Measurements from ENCODE around the gene DGCR8. TPM values are rescaled to one million over a fixed set of nuclear protein-coding genes. Genes with fewer than 3 reads are reported as not detected.

The DGCR8 gene
- total and polyA plus RNA-seq, 4 donors: 13.2 to 38.4 (median 26.2) TPM

- Histone ChIP-seq H3K4me3 (no peak overlapping the region), H3K36me3 (ENCODE audit: control insufficient read depth in 4 of 4, insufficient read depth in 4 of 4, low read length in 4 of 4) (peaks cover 7 to 79% (median 29%) of the 10 kb centered on the region in 4 donors), H3K9ac (ENCODE audit: insufficient read depth in 1 of 2, low read length in 2 of 2) (no peak overlapping the region), H3K27ac (ENCODE audit: low read depth in 1 of 2, low read length in 1 of 2) (no peak overlapping the region), H3K27me3 (ENCODE audit: control insufficient read depth in 3 of 3, insufficient read depth in 3 of 3, low read length in 2 of 3) (no peaks in the 10 kb centered on the region), H3K4me1 (ENCODE audit: control insufficient read depth in 5 of 5, insufficient read depth in 5 of 5, low read length in 5 of 5) (peaks cover 0 to 7% (median 0%) of the 10 kb centered on the region in 5 donors), H3K9me3 (ENCODE audit: control insufficient read depth in 4 of 4, insufficient read depth in 3 of 4, low read length in 3 of 4) (no peaks in the 10 kb centered on the region)
- 65 to 66% methylated on average over 14 of the region's 14 CpGs for WGBS, 2 donors
- ATAC-seq (ENCODE audit: insufficient read depth, low FRiP score) (no peak), DNase-seq (no peak)
- TF ChIP-seq, protein P1, sequence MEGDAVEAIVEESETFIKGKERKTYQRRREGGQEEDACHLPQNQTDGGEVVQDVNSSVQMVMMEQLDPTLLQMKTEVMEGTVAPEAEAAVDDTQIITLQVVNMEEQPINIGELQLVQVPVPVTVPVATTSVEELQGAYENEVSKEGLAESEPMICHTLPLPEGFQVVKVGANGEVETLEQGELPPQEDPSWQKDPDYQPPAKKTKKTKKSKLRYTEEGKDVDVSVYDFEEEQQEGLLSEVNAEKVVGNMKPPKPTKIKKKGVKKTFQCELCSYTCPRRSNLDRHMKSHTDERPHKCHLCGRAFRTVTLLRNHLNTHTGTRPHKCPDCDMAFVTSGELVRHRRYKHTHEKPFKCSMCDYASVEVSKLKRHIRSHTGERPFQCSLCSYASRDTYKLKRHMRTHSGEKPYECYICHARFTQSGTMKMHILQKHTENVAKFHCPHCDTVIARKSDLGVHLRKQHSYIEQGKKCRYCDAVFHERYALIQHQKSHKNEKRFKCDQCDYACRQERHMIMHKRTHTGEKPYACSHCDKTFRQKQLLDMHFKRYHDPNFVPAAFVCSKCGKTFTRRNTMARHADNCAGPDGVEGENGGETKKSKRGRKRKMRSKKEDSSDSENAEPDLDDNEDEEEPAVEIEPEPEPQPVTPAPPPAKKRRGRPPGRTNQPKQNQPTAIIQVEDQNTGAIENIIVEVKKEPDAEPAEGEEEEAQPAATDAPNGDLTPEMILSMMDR (IDR thresholded peaks at IDR 0.05; ENCODE audit: control extremely low read depth, extremely low read depth): no peak
These were observed 31.1 kb downstream of the DGCR8 start for GRCh38 chr22:20111045-20111688.

- 73 to 82% methylated on average over 7 of the region's 7 CpGs for WGBS, 2 donors
- H3K9ac ChIP-seq (ENCODE audit: insufficient read depth in 1 of 2, low read length in 2 of 2): no peak overlapping the region
- H3K9me3 ChIP-seq (ENCODE audit: control insufficient read depth in 4 of 4, insufficient read depth in 3 of 4, low read length in 3 of 4): no peaks in the 10 kb centered on the region
- DNase-seq (no peak), ATAC-seq (ENCODE audit: insufficient read depth, low FRiP score) (no peak)
- H3K36me3 ChIP-seq (ENCODE audit: control insufficient read depth in 4 of 4, insufficient read depth in 4 of 4, low read length in 4 of 4): peaks cover 7 to 71% (median 23%) of the 10 kb centered on the region in 4 donors
- TF ChIP-seq, protein P1 (IDR thresholded peaks at IDR 0.05; ENCODE audit: control extremely low read depth, extremely low read depth): no peak
- H3K27me3 ChIP-seq (ENCODE audit: control insufficient read depth in 3 of 3, insufficient read depth in 3 of 3, low read length in 2 of 3): no peaks in the 10 kb centered on the region
- no peak overlapping the region for H3K4me3 ChIP-seq
- peaks cover 0 to 11% (median 0%) of the 10 kb centered on the region in 5 donors for H3K4me1 ChIP-seq (ENCODE audit: control insufficient read depth in 5 of 5, insufficient read depth in 5 of 5, low read length in 5 of 5)
- H3K27ac ChIP-seq (ENCODE audit: low read depth in 1 of 2, low read length in 1 of 2): no peak overlapping the region
These were observed 31.9 kb downstream of the DGCR8 start for GRCh38 chr22:20111689-20112622.

GRCh38 chr22:20112623-20113511 lies 32.8 kb downstream of the DGCR8 start:
- H3K27me3 ChIP-seq (ENCODE audit: control insufficient read depth in 3 of 3, insufficient read depth in 3 of 3, low read length in 2 of 3): no peaks in the 10 kb centered on the region
- peaks cover 7 to 62% (median 15%) of the 10 kb centered on the region in 4 donors for H3K36me3 ChIP-seq (ENCODE audit: control insufficient read depth in 4 of 4, insufficient read depth in 4 of 4, low read length in 4 of 4)
- DNase-seq (no peak), ATAC-seq (ENCODE audit: insufficient read depth, low FRiP score) (no peak)
- no peak overlapping the region for H3K4me3 ChIP-seq
- no peak overlapping the region for H3K27ac ChIP-seq (ENCODE audit: low read depth in 1 of 2, low read length in 1 of 2)
- H3K9ac ChIP-seq (ENCODE audit: insufficient read depth in 1 of 2, low read length in 2 of 2): no peak overlapping the region
- 88 to 92% methylated on average over 26 of the region's 26 CpGs for WGBS, 2 donors
- H3K4me1 ChIP-seq (ENCODE audit: control insufficient read depth in 5 of 5, insufficient read depth in 5 of 5, low read length in 5 of 5): peaks cover 0 to 11% (median 0%) of the 10 kb centered on the region in 5 donors
- no peaks in the 10 kb centered on the region for H3K9me3 ChIP-seq (ENCODE audit: control insufficient read depth in 4 of 4, insufficient read depth in 3 of 4, low read length in 3 of 4)
- TF ChIP-seq, protein P1 (IDR thresholded peaks at IDR 0.05; ENCODE audit: control extremely low read depth, extremely low read depth): no peak

Data from lung (tissue), 12 donors.